Muscle layer of colon (tissue), 2 donors: ENCODE data around the gene CAPS.

ENCODE experiments used
- H3K27ac ChIP-seq: one replicate; pipeline ENCODE4 v1.7.0; 2013; ENCODE audit warnings: low read depth, mild to moderate bottlenecking, low read length, moderate library complexity
- H3K27me3 ChIP-seq, 2 donors: one replicate each; pipeline ENCODE4 v1.7.0; 2013; ENCODE audit warnings: low read length in 2 of 2, mild to moderate bottlenecking in 2 of 2; ENCODE audit not compliant: insufficient read depth in 2 of 2, control insufficient read depth in 1 of 2
- H3K36me3 ChIP-seq: one replicate; pipeline ENCODE4 v1.7.0; 2013; ENCODE audit warnings: mild to moderate bottlenecking, low read length; ENCODE audit not compliant: insufficient read depth
- H3K4me1 ChIP-seq: one replicate; pipeline ENCODE4 v1.7.0; 2013; ENCODE audit warnings: mild to moderate bottlenecking, low read length; ENCODE audit not compliant: insufficient read depth
- H3K4me3 ChIP-seq, 2 donors: one replicate each; pipeline ENCODE4 v1.7.0; 2013; ENCODE audit warnings: low read length in 2 of 2, low read depth in 1 of 2, mild to moderate bottlenecking in 1 of 2, moderate library complexity in 1 of 2
- H3K9ac ChIP-seq: one replicate; pipeline ENCODE4 v1.7.0; 2013; ENCODE audit warnings: low read length
- H3K9me3 ChIP-seq: one replicate; pipeline ENCODE4 v1.7.0; 2013; ENCODE audit warnings: mild to moderate bottlenecking, low read length
- donor health status: abdominal sarcoma.
- donor health status: Adenocarcinoma of cecum.

Gene CAPS

GRCh38 chr19:5963855-5964254 is 49.8 kb downstream of the CAPS start:
- Histone ChIP-seq H3K27me3 (no peaks in the 10 kb centered on the region), H3K4me1 (peaks cover 92% of the 10 kb centered on the region), H3K9ac (no peak overlapping the region), H3K4me3 (no peak overlapping the region), H3K27ac (no peak overlapping the region), H3K36me3 (no peaks in the 10 kb centered on the region), H3K9me3 (no peaks in the 10 kb centered on the region)

GRCh38 chr19:5964816-5965565 is 50.9 kb downstream of the CAPS start:
- Histone ChIP-seq H3K4me1 (peaks cover 91% of the 10 kb centered on the region), H3K27me3 (no peaks in the 10 kb centered on the region), H3K4me3 (no peak overlapping the region), H3K27ac (no peak overlapping the region), H3K9ac (no peak overlapping the region), H3K9me3 (no peaks in the 10 kb centered on the region), H3K36me3 (no peaks in the 10 kb centered on the region)
